Testis (tissue), 2 donors: ENCODE data around the gene GALNT12.

Source experiments
- POLR2A ChIP-seq: fragments of 450-650 bp; IDR thresholded peaks from one replicate; pipeline ENCODE4 v1.6.1; 2017; ENCODE audit warnings: antibody characterized with exemption, mild to moderate bottlenecking, moderate library complexity
- TF ChIP-seq, protein P1 (sequence below), 3 experiments: fragments of 450-650 bp in 2 of 3; fragments of 200-600 bp in 1 of 3; sonication (generic) in 1 of 3; IDR thresholded peaks; one replicate each; pipeline ENCODE4 v1.5.1; 2016 to 2019; ENCODE audit warnings: antibody characterized with exemption in 3 of 3, mild to moderate bottlenecking in 2 of 3, moderate library complexity in 1 of 3

GRCh38 chr9:98894171-98894570 is 86.7 kb downstream of the GALNT12 start:
- TF ChIP-seq, protein P1, sequence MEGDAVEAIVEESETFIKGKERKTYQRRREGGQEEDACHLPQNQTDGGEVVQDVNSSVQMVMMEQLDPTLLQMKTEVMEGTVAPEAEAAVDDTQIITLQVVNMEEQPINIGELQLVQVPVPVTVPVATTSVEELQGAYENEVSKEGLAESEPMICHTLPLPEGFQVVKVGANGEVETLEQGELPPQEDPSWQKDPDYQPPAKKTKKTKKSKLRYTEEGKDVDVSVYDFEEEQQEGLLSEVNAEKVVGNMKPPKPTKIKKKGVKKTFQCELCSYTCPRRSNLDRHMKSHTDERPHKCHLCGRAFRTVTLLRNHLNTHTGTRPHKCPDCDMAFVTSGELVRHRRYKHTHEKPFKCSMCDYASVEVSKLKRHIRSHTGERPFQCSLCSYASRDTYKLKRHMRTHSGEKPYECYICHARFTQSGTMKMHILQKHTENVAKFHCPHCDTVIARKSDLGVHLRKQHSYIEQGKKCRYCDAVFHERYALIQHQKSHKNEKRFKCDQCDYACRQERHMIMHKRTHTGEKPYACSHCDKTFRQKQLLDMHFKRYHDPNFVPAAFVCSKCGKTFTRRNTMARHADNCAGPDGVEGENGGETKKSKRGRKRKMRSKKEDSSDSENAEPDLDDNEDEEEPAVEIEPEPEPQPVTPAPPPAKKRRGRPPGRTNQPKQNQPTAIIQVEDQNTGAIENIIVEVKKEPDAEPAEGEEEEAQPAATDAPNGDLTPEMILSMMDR (IDR thresholded peaks at IDR 0.05), result no peak
- no peak for TF ChIP-seq POLR2A
